Measurements from ENCODE around the gene PDE9A.

GRCh38 chr21:42638266-42638863, 15.1 kb upstream of the PDE9A start:
- TF ChIP-seq YY1 (IDR thresholded peaks at IDR 0.05; ENCODE audit: low read depth) (no peak), MAX (IDR thresholded peaks at IDR 0.05) (no peak), TAF1 (IDR thresholded peaks at IDR 0.05; ENCODE audit: low read depth) (no peak), TEAD4 (IDR thresholded peaks at IDR 0.05) (no peak), RAD21 (IDR thresholded peaks at IDR 0.05; ENCODE audit: low read depth) (no peak), ZBTB7A (IDR thresholded peaks at IDR 0.05; ENCODE audit: low read depth) (no peak), REST (IDR thresholded peaks at IDR 0.05; ENCODE audit: low read depth) (no peak)

Measured in Ishikawa (cell line).